Esophagus muscularis mucosa (tissue), 4 donors: Measurements from ENCODE around the gene GAS7.

Experiments
- CTCF ChIP-seq, 3 experiments: fragments of 200-600 bp in 2 of 3; fragments of 450-650 bp in 1 of 3; sonication (generic) in 2 of 3; IDR thresholded peaks; one replicate each; pipeline ENCODE4 v1.5.1; 2017 to 2019; ENCODE audit warnings: antibody characterized with exemption in 3 of 3, mild to moderate bottlenecking in 2 of 3, moderate library complexity in 1 of 3
- EP300 ChIP-seq: sonication (generic); formaldehyde crosslinking; IDR thresholded peaks from one replicate; pipeline ENCODE4 v1.6.1; 2017; ENCODE audit warnings: antibody characterized with exemption
- POLR2A ChIP-seq: fragments of 450-650 bp; IDR thresholded peaks from one replicate; pipeline ENCODE4 v1.6.1; 2017; ENCODE audit warnings: antibody characterized with exemption, moderate library complexity, mild to moderate bottlenecking, low read depth

- TF ChIP-seq POLR2A: no peak
- no peak for TF ChIP-seq EP300
- no peak for TF ChIP-seq CTCF (IDR thresholded peaks at IDR 0.05)
Observed at GRCh38 chr17:10171581-10171981, 26.8 kb downstream of the GAS7 start.
